HG02970 (cell line): ENCODE results near the gene MATN4.

Experiments used
- ATAC-seq: cut with Tn5 transposase; IDR thresholded peaks from one replicate; pipeline ENCODE4 v1.9.1; 2021; ENCODE audit warnings: mild to moderate bottlenecking, moderate library complexity, moderate number of reproducible peaks; ENCODE audit not compliant: unreplicated experiment, low FRiP score

Gene MATN4

DNA sequence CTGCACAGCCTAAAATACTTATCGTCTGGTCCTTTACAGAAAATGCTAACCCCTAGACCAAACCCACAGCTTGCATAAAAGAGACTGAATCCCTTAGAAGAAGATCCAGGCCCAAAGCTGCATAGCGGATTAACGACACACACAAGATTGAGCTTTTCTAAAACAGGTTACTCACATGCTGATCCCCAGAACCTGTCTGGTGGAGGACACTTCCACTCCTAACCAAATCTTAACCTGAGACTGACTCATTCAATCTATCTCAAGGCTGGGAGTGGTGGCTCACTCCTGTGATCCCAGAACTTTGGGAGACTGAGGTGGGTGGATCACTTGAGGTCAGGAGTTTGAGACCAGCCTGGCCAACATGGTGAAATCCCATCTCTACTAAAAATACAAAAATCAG is 50.9 kb downstream of the MATN4 start:
- ATAC-seq = no peak

DNA sequence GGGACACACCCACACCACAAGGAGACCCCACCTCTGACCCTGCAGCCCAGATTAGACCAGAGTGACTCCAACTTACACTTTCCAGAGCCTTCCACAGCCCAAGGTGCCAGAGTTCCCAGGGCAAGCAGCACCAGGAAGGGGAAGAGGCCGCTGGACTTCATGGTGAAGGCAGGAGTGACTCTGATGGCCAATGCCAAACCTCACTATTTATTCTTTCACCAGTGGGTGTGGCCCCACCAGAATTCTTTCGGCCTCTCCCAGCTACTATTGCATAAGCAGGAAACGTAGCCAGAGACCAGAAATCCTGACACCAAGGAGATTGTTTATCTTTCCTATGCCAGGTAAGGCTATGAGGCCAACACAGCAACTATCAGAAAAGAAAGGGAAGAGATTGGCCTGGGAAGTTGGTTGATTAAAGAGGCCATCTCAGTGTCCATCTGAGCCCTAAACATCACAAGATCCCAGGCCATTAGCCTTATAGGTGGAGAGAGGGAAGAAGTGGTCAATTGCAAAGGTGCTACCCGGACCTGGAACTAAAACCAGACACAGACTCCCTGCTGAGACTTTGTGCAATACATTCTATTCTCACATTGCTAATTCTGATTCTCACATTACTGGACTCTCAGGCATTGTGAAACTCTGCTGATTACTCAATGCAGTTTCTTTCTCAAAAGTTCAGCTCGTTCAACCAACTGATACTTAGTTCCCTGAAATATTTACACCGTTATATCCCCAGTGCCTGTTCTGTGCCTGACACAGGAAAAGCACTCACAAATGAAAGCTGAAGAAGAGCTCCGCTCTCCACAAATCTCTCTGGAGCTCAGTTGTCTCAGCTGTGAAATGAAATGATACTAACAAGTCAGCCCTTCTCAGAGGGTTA is 53.5 kb downstream of the MATN4 start, which contains the start of gene SLPI:
Gene SLPI (minus strand): TSS at position 182 of the 880 bp plus-strand sequence. CDS start 21 bp downstream, at position 161.
- no peak for ATAC-seq

DNA sequence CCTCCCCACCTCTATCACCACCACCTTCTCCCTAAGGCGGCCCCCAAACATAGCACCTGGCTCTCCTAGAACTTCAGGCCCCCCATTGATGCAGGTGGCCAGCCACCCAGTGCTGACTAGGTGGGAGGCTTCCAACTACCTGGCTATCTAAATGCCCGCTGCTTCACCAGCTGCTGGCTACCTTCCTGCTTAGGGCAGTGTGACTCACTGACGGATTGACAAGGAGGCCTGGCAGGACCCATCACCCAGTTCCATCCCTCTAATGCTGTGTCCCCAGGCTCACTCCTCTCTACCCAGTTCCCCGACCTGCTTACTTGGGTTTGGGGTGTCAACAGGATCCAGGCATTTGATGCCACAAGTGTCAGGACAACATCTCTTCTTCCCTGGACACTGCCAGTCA is 54.8 kb downstream of the MATN4 start:
- ATAC-seq = no peak

DNA sequence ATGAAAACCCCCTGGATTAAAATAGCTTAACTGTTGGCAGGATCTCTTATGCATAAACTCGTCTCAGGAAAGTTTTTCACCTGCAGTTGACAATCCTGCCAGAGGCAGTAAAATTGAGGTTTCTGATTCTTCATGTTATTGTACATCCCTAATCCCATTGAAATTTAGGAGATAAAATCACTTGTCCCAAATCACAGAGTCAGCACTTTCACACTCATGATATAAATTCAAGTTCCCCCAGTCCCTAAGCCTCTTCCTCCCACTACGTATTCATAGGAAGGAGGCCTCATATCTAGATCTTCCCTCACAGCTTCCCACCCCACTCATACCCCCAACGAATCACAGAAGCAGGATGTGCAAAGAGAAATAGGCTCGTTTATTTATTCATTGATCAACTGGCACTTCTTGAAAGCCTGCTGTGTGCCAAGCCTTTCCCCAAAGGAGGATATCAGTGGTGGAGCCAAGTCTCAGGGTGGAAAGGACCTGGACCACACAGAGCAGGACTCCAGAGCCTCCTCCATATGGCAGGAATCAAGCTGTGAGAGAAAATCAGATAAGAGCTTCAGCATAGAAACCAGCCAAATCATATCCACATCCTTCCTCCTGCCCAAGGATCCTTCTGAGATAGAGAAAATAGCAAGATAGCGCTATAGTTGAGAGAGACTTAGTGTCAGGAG is 56.1 kb downstream of the MATN4 start:
- no peak for ATAC-seq

DNA sequence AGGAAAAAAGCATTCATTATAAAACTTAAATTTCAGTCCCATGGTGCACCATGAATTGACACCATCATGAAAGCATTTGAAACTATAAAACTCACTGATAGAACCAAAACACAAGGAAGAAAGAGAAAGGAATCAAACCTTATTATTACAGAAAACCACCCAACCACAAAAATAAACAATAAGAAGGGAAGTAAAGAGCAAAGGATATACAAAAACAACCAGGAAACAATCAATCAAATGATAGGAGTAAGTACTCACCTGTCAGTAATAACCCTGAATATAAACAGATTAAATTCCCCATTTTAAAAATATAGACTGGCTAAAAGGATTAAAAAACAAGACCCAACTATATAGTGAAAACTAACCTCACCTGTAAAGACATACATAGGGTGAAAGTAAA is 59.5 kb downstream of the MATN4 start:
- no peak for ATAC-seq

DNA sequence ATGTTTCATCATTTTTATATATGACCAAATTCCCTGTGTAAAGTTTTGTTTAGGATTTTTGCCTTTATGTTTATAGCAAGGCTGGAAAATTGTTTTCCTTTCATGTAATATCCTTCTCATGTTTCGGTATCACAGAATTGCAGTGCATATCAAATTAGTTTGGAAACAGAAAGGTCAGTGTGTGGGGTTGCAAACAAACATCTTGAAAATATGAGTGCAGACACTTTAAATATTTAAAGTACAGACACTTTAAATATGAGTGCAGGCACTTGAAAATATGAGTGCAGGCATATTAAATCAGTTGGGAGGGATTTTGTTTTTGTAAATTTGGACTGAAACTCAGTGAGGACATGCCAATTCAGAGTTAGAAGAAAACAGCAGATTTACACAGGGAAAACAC is 60.2 kb downstream of the MATN4 start:
- no peak for ATAC-seq

DNA sequence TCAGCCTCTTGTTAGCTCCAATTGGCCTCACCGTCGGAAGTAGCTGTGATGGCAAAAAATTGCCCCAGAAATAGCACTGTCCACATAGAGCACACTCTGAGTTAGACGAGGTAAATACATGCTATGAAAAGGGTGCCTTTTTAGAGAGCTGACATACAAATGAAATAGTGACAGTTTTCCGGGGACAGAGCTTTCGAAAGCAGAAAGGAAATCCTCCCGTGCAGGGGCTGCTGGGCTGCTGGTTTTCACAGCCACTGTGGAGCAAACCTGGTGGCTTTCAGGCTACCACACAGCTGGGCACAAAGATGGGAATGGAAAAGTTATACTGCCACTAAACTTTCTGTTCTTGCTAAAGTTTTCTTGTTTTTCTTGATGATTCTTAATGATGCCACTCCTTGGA is 62.0 kb downstream of the MATN4 start:
- ATAC-seq = no peak
